GM21423 (cell line): ENCODE measurements around the gene PDYN.

Source experiments
- ATAC-seq: cut with Tn5 transposase; IDR thresholded peaks from one replicate; pipeline ENCODE4 v1.9.1; 2021; ENCODE audit warnings: mild to moderate bottlenecking, moderate library complexity; ENCODE audit not compliant: unreplicated experiment

PDYN gene

DNA sequence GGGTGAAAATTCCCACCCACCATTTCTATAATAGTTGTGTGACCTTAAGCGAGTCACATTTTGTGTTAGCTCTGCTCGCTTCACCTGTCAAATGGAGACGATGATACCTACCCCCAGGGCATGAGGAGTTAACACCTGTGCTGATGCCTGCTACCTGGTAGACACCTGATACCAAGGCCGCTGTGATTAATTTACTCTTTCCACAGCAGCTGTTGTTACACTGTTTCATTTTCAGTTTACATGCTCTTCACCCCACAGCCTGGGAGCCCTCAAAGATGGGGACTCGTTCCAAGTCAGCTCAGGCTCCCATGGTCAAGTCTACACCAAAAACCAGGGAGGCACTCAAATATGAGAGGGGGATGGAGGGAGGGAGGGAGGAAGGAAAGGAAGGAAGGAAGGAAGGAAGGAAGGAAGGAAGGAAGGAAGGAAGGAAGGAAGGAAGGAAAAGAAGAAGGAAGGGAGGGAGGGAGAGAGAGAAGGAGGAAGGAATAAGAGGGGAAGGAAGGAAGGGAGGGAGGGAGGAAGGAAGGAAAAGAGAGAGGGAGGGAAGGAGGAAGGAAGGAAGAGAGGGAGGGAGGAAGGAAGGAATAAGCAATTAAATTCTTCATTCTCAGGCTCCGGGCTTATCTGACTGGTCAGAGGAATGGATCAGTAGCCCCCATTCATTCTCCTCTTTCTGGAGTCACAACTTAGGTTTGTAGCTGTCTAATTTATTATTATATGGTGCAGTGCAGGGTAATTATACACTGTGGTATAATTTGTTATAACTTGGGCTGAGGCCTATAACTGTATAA is 40.9 kb downstream of the PDYN start:
- ATAC-seq: no peak

GRCh38 chr20:1951436-1952115 is 42.3 kb downstream of the PDYN start:
- ATAC-seq: no peak

- ATAC-seq: no peak
These were observed 43.0 kb downstream of the PDYN start for GRCh38 chr20:1950836-1951235.

GRCh38 chr20:1949347-1950100 is 44.3 kb downstream of the PDYN start:
- ATAC-seq: no peak

GRCh38 chr20:1947535-1947846 is 46.4 kb downstream of the PDYN start:
- no peak for ATAC-seq

GRCh38 chr20:1946762-1947534 is 46.9 kb downstream of the PDYN start:
- no peak for ATAC-seq

DNA sequence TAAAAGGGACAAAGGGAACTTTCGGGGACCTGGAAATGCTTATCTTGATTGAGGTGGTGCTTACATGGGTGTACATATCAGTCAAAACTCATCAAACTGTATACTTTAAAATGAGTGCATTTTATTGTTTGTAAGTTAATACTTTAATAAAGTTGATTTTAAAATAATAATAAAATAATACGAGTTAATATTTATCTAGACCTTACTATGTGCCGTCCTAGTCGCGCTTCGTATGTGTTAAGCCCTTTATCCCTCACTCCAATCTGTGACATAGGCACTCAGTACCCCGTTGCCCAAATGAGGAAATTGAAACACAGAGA is 47.5 kb downstream of the PDYN start:
- no peak for ATAC-seq

DNA sequence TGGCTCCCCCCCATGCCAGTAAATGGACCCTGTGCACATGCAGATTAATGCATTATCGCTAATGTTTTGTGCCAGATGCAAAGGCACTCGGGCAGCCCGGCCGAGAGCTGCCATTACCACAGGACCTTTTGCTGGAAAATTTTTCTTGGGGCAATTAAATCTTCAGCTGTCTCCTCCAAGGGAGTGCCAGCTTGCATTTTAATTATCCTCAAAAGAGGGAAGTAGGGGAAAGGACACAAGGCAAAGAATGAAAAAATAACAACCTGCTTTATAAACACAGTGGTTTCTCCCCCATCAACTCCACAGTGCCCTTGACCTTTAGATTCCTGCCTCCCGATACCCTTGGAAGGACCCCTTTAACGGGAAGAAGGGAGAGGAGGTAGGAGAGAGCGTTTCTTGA is 48.2 kb downstream of the PDYN start:
- no peak for ATAC-seq

- ATAC-seq: no peak
These were observed 48.7 kb downstream of the PDYN start for GRCh38 chr20:1945134-1945618.

GRCh38 chr20:1944345-1945091 is 49.3 kb downstream of the PDYN start:
- no peak for ATAC-seq

- no peak for ATAC-seq
These were observed 50.4 kb downstream of the PDYN start for GRCh38 chr20:1943275-1944002.

DNA sequence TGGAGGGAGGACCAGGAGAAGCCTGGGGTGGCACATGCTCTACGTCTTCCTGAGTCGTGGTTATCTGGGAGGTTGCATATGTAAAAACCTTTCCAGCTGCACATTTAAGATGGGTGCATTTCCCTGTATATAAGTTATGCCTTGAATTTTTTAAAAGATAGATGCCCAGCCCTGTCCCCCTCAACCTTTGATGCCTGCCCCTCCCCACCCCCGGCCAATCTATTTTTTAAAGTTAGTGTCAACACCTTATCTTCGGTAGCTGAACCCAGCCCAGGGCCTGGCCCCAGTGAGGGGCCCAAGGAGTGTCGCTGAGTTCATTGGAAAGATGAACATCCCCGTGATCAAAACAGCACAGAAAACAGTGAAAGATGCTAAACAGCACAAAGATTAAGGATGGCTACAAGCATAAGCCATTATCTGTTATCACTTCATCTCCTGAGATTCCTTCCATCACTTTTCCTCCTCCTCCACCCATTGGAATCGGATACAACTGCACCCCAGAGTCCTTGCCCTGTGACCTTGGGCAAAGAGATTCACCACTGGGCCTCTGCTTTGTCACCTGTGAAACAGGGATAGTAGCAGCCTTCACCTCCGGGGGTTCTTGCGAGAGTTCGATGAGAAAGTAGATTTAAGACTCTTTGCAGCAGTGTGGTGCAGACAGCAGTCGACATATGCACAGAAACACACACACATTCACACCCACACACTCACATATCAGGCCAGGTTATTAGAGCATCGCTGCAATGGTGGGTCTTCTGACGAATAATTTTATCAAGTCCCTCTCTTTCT is 51.2 kb downstream of the PDYN start:
- no peak for ATAC-seq

- no peak for ATAC-seq
These were observed 51.8 kb downstream of the PDYN start for GRCh38 chr20:1942061-1942460.

GRCh38 chr20:1941226-1941625 is 52.6 kb downstream of the PDYN start:
- no peak for ATAC-seq

GRCh38 chr20:1940581-1940980 is 53.3 kb downstream of the PDYN start:
- ATAC-seq: no peak

DNA sequence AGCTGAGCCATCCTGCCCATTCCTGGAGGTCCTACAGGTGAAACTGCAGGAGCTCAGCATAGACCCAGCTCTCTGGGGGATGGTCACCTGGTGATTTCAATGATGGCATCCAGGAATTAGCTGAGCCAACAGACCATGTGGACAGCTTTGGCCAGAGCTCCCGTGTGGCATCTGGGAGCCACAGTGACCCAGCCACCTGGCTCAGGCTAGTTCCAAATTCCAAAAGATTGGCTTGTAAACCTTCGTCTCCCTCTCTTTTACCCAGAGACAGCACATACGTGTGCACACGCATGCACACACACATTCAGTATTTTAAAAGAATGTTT is 54.6 kb downstream of the PDYN start:
- ATAC-seq: no peak

DNA sequence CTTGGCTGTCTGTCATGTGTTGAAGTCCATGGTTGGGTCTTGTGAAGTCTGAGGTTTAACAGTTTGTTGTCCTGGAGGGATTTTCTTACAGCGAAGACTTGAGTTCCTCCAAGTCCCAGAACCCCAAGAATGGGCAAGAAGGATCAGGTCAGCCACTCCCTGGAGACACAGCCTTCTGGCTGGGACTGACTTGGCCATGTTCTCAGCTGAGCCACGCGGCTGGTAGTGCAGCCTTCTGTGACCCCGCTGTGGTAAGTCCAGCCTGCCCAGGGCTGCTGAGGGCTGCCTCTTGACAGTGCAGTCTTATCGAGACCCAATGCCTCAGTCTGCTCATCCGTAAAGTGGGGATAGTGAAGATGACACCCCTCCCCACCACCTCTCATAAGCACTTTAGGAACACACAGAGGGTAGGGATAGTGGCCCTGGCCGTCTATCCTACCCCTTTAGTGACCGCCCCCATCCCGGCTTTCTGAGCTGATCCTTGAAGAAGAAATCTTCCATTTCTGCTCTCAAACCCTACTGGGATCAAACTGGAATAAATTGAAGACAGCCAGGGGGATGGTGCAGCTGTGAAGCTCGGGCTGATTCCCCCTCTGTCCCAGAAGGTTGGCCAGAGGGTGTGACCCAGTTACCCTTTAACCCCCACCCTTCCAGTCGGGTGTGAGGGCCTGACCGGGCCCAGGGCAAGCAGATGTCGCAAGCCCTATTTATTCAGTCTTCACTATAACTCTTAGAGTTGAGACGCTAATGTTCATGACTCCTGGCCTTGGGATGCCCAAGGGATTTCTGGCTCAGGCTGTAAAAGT is 55.2 kb downstream of the PDYN start:
- ATAC-seq: no peak

- no peak for ATAC-seq
These were observed 56.4 kb downstream of the PDYN start for GRCh38 chr20:1937316-1937976.
